Measurements from ENCODE around the gene HAVCR2. TPM values are rescaled to one million over a fixed set of nuclear protein-coding genes. Genes with fewer than 3 reads are reported as not detected.

The HAVCR2 gene
- polyA plus RNA-seq, 1 donor from 2014 or later: 1.1 TPM

DNA sequence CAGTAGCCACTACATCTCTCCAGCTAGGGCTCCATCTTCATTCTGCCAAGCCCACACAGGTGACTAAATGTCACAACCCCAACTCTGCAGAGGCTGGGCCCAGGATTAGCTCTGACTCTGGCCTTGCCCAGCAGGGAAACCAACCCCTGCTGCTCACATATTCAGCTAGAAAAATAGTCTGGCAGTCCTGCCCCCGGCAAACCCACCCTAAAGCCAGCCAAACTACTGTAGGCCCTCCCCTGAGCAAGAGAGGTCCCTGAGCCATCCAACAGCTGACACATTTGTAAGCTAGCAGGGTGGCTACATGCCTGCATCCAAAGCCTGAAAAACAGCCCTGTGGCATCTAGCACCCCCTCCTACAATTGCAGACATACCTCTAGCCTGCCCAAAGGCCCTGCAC lies 11.3 kb upstream of the HAVCR2 start:
- Histone ChIP-seq H3K9ac (ENCODE audit: low read length) (no peak overlapping the region), H3K9me3 (ENCODE audit: low read length) (peaks cover 6% of the 10 kb centered on the region), H3F3A (ENCODE audit: insufficient read depth, low read length, poor library complexity, severe bottlenecking) (no peaks in the 10 kb centered on the region), H3K4me3 (ENCODE audit: low read length) (no peak overlapping the region), H3K9me2 (ENCODE audit: insufficient read depth, low read length) (no peaks in the 10 kb centered on the region), H3K4me2 (ENCODE audit: low read length) (no peak overlapping the region), H3K36me3 (ENCODE audit: insufficient read depth, low read length) (no peaks in the 10 kb centered on the region), H3K27me3 (ENCODE audit: insufficient read depth, low read depth, low read length) (no peaks in the 10 kb centered on the region), H4K20me1 (ENCODE audit: insufficient read depth) (no peaks in the 10 kb centered on the region), H2AFZ (ENCODE audit: low read depth, low read length) (no peak overlapping the region), H3K79me2 (replicated peaks; ENCODE audit: insufficient read depth, low read length) (no peaks in the 10 kb centered on the region), H3K27ac (ENCODE audit: low read length) (no peak overlapping the region)
- TF ChIP-seq EP300 (conservative IDR thresholded peaks at IDR 0.05; ENCODE audit: poor library complexity, severe bottlenecking) (no peak), POLR2AphosphoS5 (IDR thresholded peaks at IDR 0.05) (no peak), SMC3 (conservative IDR thresholded peaks at IDR 0.05; ENCODE audit: poor library complexity) (no peak), TAF1 (IDR thresholded peaks at IDR 0.05; ENCODE audit: low read depth) (no peak), EZH2 (IDR thresholded peaks at IDR 0.05; ENCODE audit: borderline replicate concordance, insufficient read depth, low read length, poor library complexity, severe bottlenecking) (no peak), RAD21 (conservative IDR thresholded peaks at IDR 0.05) (no peak), MXI1 (conservative IDR thresholded peaks at IDR 0.05; ENCODE audit: poor library complexity, severe bottlenecking) (no peak)
- TF ChIP-seq, protein P1, sequence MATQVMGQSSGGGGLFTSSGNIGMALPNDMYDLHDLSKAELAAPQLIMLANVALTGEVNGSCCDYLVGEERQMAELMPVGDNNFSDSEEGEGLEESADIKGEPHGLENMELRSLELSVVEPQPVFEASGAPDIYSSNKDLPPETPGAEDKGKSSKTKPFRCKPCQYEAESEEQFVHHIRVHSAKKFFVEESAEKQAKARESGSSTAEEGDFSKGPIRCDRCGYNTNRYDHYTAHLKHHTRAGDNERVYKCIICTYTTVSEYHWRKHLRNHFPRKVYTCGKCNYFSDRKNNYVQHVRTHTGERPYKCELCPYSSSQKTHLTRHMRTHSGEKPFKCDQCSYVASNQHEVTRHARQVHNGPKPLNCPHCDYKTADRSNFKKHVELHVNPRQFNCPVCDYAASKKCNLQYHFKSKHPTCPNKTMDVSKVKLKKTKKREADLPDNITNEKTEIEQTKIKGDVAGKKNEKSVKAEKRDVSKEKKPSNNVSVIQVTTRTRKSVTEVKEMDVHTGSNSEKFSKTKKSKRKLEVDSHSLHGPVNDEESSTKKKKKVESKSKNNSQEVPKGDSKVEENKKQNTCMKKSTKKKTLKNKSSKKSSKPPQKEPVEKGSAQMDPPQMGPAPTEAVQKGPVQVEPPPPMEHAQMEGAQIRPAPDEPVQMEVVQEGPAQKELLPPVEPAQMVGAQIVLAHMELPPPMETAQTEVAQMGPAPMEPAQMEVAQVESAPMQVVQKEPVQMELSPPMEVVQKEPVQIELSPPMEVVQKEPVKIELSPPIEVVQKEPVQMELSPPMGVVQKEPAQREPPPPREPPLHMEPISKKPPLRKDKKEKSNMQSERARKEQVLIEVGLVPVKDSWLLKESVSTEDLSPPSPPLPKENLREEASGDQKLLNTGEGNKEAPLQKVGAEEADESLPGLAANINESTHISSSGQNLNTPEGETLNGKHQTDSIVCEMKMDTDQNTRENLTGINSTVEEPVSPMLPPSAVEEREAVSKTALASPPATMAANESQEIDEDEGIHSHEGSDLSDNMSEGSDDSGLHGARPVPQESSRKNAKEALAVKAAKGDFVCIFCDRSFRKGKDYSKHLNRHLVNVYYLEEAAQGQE (IDR thresholded peaks at IDR 0.05; ENCODE audit: borderline replicate concordance): no peak
- TF ChIP-seq, protein P2, sequence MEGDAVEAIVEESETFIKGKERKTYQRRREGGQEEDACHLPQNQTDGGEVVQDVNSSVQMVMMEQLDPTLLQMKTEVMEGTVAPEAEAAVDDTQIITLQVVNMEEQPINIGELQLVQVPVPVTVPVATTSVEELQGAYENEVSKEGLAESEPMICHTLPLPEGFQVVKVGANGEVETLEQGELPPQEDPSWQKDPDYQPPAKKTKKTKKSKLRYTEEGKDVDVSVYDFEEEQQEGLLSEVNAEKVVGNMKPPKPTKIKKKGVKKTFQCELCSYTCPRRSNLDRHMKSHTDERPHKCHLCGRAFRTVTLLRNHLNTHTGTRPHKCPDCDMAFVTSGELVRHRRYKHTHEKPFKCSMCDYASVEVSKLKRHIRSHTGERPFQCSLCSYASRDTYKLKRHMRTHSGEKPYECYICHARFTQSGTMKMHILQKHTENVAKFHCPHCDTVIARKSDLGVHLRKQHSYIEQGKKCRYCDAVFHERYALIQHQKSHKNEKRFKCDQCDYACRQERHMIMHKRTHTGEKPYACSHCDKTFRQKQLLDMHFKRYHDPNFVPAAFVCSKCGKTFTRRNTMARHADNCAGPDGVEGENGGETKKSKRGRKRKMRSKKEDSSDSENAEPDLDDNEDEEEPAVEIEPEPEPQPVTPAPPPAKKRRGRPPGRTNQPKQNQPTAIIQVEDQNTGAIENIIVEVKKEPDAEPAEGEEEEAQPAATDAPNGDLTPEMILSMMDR (IDR thresholded peaks at IDR 0.05; ENCODE audit: poor library complexity, severe bottlenecking): no peak

DNA sequence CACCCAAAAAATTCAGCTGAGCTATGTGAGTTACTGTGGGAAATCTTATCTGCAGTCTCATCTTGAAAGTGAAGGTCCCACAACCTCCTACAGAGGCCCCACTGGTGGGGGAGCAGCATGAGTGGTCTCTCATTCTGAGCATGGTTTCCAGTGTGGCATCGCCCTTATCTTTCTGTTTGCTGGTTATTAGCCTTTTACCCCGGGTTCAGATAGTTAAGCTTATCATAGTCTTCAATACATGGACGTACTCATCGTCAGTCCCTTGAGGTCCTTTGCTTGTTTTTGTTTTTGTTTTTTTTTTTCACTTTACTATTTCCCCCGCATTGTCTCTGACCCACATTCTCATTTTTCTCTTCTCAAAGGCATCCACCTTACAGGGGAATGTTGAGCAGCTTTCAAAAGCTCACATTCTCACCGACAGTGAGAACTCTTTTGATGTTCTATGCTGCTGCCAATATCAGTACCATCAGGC lies 7.7 kb upstream of the HAVCR2 start:
- no peak overlapping the region for H2AFZ ChIP-seq (ENCODE audit: low read depth, low read length)
- H3F3A ChIP-seq (ENCODE audit: insufficient read depth, low read length, poor library complexity, severe bottlenecking): no peaks in the 10 kb centered on the region
- H4K20me1 ChIP-seq (ENCODE audit: insufficient read depth): no peaks in the 10 kb centered on the region
- no peak overlapping the region for H3K9ac ChIP-seq (ENCODE audit: low read length)
- H3K4me2 ChIP-seq (ENCODE audit: low read length): no peak overlapping the region
- no peak overlapping the region for H3K27ac ChIP-seq (ENCODE audit: low read length)
- H3K4me3 ChIP-seq (ENCODE audit: low read length): no peak overlapping the region
- TF ChIP-seq EZH2 (IDR thresholded peaks at IDR 0.05; ENCODE audit: borderline replicate concordance, insufficient read depth, low read length, poor library complexity, severe bottlenecking) (no peak), RAD21 (conservative IDR thresholded peaks at IDR 0.05) (no peak), SMC3 (conservative IDR thresholded peaks at IDR 0.05; ENCODE audit: poor library complexity) (no peak), TAF1 (IDR thresholded peaks at IDR 0.05; ENCODE audit: low read depth) (no peak), POLR2AphosphoS5 (IDR thresholded peaks at IDR 0.05) (no peak), MXI1 (conservative IDR thresholded peaks at IDR 0.05; ENCODE audit: poor library complexity, severe bottlenecking) (no peak), EP300 (conservative IDR thresholded peaks at IDR 0.05; ENCODE audit: poor library complexity, severe bottlenecking) (no peak)
- TF ChIP-seq, protein P1 (IDR thresholded peaks at IDR 0.05; ENCODE audit: borderline replicate concordance): no peak
- TF ChIP-seq, protein P2 (IDR thresholded peaks at IDR 0.05; ENCODE audit: poor library complexity, severe bottlenecking): no peak
- H3K27me3 ChIP-seq (ENCODE audit: insufficient read depth, low read depth, low read length): no peaks in the 10 kb centered on the region
- H3K79me2 ChIP-seq (replicated peaks; ENCODE audit: insufficient read depth, low read length): no peaks in the 10 kb centered on the region
- H3K9me2 ChIP-seq (ENCODE audit: insufficient read depth, low read length): no peaks in the 10 kb centered on the region
- peaks cover 6% of the 10 kb centered on the region for H3K9me3 ChIP-seq (ENCODE audit: low read length)
- no peaks in the 10 kb centered on the region for H3K36me3 ChIP-seq (ENCODE audit: insufficient read depth, low read length)
